Hindlimb muscle (tissue), 1 donor: Measurements from ENCODE around the gene SLC2A8. TPM values are rescaled to one million over a fixed set of nuclear protein-coding genes. Genes with fewer than 3 reads are reported as not detected.

Experiments
- DNase-seq: peaks from one replicate; pipeline ENCODE4 v3.0.0-alpha.2; 2013
- polyA plus RNA-seq: library from polyadenylated mRNA; unstranded; fragments of 120-200 nt; gene quantifications from one replicate; pipeline ENCODE4 v1.2.1, GENCODE V29; 2013; ENCODE audit not compliant: insufficient read length

Gene SLC2A8, protein sequence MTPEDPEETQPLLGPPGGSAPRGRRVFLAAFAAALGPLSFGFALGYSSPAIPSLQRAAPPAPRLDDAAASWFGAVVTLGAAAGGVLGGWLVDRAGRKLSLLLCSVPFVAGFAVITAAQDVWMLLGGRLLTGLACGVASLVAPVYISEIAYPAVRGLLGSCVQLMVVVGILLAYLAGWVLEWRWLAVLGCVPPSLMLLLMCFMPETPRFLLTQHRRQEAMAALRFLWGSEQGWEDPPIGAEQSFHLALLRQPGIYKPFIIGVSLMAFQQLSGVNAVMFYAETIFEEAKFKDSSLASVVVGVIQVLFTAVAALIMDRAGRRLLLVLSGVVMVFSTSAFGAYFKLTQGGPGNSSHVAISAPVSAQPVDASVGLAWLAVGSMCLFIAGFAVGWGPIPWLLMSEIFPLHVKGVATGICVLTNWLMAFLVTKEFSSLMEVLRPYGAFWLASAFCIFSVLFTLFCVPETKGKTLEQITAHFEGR
- polyA plus RNA-seq: 13.7 TPM

DNA sequence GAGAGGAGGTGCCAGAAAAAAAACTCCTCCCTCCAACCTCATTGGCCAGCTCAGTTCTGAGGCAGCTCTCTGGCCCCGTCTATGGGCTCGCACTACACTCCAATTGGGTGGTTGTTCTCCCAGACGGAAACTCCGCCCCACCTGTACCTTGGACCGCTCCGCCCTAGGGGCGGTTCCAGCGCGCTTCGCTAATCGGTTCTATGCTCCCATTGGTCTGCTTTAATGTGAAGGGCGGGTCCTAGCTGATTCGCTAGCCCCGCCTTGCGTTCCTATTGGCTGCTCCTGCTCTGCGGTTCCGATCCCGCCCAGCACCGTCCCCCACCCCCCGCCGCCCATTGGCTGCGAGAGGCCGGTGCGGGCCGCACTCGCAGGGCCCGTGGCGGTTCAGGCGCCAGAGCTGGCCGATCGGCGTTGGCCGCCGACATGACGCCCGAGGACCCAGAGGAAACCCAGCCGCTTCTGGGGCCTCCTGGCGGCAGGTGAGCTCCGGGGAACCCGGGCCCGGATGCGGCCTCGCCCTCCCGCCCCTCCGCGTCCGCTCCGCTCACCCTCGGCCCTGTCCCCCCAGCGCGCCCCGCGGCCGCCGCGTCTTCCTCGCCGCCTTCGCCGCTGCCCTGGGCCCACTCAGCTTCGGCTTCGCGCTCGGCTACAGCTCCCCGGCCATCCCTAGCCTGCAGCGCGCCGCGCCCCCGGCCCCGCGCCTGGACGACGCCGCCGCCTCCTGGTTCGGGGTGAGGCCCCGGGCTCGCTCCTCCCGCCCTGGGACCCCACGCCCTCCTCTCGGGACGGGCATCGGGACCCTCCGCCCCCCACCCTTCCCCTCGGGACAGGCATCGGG lies at the start of gene SLC2A8:
Gene SLC2A8 (plus strand): TSS at position 362 of the 838 bp plus-strand sequence. CDS start 62 bp downstream, at position 424.
- peak; percentile 99 for DNase-seq

DNA sequence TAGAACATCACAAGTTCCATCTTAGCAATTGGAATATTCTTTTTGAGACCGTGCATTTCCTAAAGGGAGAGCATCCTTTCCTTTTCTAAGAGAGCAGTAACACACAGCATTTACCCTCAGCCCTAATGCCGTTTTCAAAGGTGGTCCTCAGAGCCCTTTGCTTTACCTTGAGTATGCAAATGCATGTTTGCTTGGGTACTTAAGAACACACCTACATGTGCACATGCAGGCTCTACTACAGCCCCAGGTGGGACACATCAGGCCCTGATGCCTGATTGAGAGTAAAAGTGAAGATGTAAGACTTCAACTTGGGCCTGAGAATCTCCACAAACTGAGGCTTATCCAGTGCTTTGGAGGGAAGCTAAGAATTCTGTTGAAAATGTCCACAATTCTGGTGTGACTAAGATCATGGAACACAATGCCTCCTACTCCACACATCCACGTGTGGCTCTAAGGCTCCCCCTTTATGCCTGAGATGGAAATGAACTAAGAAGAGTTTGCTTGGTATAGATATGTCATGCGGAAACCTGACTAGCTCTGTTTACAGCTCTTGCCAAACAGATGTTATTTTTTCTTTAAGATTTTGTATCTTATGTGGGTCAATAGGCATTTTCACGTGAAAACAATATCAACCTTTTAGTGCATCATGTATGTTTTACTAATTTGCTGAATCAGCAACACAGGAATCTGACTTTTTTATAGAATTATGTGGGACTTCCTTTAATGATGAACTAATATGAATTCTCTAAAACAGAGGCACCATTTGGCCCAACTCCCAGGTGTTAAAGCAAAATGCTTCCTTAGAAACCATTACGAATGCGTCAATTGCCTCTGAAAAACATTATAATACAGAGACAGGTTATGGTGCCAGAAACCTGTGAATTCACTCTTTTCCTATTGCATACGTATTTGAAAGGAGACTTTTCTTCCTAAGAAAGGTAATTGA lies 48.9 kb upstream of the SLC2A8 start:
- no peak for DNase-seq

DNA sequence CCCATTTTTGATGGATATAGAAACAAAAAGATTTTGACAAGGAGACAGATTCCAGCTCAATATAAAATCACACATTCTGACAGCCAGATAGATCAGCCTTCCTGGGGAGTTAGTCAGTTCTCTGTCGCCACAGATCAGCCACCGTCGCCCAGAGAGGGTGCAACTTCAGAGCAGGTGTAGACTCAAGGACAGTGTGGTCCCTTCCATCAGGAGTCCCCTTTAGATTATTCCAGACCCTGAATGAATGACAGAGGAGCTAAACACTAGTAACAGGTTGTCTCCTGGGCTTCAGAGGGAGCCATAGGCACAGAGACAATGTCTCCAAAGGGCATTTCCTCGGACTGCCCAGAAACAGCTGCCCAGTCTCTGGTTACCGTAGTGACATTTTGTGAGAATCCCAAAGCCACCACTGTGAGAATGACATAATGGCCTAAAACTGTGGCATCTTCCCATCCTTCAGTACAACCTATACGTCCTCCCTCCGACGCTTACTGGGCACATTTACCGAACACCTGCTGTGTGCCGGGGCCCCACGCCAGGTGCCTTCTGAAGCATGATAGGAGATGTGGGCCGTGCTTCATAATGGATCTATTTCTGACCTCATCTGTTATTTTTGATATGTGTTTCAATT lies 47.4 kb upstream of the SLC2A8 start:
- DNase-seq: no peak

DNA sequence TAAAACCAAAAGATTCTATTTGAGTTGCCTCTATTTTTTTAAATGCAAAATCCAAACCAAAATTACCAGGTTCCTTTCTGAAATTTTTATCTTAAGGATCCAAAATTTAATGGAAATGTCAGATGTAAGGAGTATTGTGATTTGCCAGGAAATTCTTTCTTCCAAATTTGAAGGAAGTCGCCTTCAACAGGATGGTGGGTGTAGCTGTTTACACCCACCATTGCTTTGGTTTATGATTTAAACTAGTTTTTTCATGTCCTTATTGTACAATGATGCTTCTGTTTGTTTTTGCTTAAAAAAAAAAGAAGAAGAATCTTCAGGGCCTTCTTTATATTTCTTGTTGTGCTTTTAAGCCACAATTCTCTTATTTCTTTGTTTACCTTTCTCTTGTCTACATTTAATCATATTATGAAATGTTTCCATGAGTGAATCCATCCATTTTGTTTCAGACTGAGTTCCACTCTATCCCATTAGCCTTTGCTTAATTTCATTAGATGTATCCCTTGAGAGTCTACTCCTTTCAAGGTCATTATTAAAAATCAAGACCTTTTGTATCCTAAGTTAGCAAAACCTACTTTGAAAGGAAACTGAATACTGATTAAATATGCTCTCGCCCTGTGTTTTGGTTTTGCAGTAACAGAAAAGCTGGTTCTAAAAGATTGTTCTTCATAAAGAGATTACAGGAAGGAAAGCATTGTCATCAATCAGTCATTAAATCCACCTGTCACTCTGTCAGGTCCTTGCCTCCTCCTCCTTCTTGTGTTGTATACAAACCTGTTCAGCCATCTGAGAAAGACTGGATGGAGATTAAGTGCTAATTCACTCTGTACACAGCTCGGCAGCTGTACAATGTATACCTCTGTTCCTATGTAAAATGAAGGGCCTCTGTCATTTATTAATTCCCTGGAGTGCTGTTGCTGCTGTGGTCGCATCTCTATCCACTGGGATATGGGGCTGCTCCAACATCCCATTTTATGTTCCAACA lies 45.5 kb upstream of the SLC2A8 start:
- DNase-seq: no peak

DNA sequence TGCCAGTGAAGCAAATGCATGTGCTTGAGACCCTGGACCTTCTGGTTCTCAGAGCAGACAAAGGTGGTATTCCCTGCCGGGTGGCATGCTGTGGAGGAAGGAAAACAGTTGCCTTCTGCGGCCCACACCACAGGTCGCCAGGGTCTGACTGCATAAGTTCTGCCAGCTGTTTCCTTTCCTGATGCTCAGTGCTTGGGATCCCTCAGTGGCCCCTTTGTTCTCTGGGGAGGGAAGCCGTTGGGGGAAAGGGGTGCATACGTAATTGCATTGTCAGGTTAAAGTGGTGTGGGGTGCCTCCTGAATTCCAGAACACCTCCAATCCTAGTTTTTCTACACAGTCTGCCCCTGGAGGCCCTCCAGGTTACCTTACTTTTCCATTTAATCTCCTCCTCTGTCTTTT lies 43.1 kb upstream of the SLC2A8 start:
- no peak for DNase-seq

DNA sequence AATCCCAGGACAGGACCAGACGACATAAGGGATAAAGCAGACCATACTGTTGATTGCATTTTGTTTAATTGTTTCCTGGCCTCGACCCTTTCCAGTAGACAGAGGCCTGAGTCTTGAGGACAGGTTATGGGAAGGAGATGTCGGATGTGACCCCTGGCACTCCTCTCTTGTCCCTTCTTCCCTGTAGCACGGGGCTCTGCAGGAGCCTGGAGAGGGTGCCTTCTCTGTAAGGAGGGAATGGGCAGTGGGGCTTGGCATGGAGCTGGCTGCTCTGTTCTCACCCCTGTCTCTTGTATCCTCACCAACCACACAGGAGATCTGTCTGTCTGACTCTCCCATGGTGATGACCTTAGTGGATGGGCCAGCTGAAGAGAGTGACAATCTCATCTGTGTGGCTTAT lies 40.1 kb upstream of the SLC2A8 start:
- no peak for DNase-seq

DNA sequence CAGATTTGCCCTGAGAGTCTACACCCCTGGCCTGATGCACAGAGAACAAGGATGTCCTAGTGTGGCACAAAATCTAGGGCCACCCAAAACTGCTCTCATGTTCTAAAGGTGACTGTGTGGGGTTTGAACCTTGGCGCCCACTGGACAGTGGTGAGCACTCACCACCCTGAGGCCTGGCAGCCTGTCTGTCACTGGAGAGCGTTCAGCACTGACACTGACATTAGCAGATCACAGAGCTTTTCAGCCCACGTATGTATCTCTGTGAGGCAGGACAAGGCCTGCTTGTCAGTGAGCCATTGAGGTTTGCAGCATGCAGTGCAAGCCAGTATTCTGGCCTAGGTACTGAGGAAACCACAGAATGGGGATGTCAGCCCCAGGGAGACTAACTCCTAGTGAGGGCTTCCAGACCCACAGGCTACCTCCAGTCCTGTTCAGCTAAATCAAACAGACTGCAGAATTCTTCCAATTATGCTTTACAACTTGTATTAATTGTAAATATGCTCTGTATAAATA lies 38.9 kb upstream of the SLC2A8 start:
- DNase-seq: no peak

DNA sequence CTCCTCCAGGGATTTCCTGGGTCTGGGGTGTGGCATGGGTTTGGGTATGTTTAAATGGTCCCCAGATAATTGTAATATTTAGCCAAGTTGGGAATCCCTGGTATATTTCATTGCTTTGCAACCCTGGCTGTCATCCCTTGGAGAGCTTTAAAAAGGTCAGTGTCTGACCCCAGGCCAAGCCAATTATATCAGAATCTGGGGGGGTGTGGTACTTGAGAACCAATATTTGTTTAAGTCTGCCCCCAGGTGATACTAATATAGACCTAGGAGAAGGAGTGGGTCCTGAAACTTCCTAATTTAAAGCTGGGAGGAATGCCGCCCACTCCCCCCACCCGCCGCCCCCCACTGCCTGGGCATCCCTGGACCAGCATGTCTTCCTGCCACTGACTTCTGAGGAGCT lies 38.2 kb upstream of the SLC2A8 start:
- no peak for DNase-seq

DNA sequence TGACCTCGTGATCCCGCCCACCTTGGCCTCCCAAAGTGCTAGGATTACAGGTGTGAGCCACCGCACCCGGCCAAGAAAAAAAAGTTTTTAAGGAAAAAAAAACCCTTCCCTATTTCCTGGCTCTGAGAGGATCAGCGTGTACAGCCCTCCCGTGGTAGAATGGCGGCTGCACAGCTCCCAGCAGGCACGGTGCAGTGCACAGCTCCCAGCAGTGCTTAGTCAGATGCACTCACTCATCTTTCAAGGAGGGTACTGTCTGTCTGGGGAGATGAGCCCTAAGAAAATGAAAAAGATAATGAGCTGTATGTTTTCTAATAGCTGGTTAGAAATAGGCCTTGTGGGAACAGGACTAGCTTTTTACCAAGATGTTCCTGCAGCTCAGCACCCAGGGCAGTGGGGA lies 36.7 kb upstream of the SLC2A8 start:
- DNase-seq: no peak

DNA sequence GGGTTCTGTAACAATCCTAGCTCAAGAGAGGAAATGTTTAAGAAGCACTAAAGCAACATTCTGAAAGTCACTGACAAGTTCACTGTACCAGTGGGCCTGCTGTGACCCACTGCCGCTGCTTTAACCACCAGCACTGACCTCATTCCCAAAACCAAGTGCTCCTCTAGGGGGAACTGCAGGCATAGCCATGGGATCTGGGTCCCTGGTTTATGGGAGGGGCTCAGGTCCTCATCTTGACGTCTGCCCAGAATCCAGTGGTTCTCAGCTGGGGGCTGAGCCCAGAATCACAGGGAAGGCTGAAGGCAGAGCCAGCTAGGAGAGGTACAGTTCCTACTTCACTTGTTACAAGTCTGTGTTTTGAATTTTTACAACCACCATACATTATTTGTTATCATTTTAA lies 36.1 kb upstream of the SLC2A8 start:
- DNase-seq: no peak

DNA sequence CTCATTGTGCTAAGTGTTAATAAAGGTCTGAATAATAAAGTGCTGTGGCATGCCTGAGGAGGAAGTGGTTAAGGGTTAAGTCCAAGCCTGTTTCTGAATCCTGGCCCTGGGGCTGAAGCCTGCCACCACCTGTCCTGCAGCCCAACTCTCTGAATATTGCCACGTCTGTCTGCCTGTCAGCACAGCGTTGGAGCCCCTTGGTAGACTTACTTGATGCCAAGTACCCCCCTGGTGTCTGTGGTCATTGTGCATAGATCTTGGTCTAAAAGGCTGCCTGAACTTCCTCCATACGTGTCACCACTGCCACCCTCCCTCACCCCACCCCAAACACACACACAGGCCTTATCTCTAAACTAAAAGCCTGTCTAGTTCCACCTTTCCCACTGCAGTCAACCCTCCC lies 35.4 kb upstream of the SLC2A8 start:
- no peak for DNase-seq

DNA sequence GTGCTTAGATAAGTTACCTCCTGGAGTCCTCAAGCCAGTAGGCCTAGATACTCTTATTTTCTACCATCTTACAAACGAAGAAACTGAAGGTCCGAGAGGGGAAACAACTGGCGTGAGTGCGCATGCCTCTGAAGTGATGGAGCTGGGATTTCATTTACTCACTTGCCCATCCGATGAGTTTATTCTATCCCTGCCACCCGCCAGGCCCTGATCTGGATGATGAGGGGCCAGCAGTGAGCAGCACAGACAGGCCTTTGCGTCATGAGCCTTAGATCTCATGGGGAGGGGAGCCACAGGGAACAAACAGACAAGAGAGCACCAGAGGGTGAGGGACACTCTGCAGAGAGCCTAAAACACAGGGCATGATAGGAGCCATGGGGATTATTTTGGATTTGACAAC lies 34.1 kb upstream of the SLC2A8 start:
- no peak for DNase-seq

DNA sequence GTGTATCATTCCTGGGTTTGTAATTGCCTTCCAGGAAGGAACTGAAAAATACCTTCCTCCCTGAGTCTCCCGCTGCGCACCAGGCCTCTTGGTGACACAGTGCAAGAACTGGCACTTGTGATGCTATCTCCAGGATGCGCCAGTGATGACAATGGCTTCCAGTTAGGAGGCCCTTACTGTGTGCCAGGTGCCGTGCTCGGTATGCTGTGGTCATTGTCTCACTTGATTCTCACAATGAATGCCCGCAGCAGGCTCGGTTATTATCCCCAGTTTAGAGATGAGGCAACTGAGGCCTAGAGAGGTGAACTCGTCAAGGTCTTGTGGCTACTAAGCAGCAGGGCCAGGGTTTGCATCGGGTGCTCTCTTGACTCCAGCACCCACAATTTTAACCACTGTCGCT lies 31.5 kb upstream of the SLC2A8 start:
- DNase-seq: no peak

DNA sequence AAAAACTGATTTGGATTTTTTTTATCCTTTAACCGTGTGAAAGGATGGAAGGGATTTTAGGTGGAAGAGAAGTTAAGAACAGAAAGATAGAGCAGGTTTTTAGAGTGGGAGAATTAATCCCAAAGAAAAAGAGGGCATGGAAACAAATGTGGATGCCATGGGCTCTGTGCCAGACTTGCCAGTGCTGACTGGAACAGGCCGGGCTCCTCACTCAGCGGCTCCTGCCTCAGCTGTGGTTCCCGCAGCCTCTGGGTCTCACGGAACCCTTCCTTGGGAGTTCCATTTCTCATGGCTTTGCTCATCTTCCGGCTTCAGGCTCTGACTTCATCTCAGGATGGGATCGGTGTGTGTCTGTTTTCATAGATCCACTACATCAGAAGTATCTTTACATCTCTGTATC lies 30.4 kb upstream of the SLC2A8 start:
- no peak for DNase-seq

DNA sequence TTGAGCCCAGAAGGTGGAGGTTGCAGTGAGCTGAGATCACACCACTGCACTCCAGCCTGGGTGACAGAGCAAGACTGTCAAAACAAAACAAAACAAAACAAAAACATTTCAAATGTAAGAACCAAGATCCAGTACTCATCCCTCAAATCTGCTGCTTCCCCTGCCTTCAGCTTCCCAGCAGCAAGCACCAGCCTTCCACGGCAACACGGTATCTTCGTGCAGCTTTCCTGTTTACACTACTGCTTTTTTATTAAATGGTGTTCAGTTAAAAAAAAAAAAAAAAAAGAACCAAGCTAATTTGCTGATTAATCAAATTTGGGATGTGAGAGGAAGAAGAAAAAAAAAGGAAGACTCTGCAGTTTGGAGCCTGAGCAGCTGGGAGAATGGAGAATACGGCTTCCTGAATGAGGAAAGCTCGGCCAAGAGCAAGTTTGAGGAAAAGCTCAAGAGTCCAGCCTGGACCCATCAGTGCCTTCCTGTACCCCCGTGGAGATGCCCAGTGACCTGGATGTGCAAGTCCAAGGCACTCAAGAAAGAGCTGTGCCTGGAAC lies 28.0 kb upstream of the SLC2A8 start:
- no peak for DNase-seq

DNA sequence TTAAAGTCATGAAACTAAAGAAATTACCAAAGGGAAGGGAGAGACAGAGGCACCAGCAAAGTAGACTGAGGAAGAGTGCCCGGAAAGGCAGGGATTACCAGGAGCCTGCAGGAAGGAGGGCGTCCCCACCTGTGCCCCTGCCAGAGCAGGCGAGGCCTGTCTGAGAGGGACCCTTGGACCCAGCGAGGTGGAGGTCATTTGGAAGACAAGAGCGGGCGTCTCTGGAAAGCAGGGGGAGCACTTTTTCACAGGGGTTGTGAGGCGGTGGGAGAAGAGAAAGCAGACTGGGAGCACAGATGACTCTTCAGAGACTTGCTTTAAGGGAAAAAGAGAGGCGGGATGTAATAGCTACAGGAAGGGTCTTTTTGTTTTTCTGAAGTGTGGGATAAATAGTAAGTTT lies 27.5 kb upstream of the SLC2A8 start:
- no peak for DNase-seq

DNA sequence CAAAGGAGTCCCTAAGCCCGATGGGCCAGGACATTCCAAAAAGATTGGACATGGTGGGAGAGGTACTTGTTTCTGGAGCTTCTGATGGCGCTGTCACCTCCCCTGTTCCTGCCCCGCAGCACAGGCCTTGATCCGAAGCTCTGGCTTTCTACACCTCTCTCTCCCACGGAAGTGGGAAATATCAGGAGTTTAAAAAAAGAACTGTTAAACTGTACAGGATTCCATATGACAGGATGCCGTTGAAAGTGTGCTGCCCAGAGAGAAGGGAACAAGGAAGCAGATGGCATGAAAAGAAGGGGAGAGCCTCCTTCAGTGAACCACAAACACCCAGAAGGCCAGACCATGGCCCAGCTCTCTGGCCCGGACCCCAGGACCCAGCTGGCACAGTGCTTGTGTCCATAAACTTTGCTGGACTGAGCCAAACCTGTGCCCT lies 26.8 kb upstream of the SLC2A8 start:
- no peak for DNase-seq

DNA sequence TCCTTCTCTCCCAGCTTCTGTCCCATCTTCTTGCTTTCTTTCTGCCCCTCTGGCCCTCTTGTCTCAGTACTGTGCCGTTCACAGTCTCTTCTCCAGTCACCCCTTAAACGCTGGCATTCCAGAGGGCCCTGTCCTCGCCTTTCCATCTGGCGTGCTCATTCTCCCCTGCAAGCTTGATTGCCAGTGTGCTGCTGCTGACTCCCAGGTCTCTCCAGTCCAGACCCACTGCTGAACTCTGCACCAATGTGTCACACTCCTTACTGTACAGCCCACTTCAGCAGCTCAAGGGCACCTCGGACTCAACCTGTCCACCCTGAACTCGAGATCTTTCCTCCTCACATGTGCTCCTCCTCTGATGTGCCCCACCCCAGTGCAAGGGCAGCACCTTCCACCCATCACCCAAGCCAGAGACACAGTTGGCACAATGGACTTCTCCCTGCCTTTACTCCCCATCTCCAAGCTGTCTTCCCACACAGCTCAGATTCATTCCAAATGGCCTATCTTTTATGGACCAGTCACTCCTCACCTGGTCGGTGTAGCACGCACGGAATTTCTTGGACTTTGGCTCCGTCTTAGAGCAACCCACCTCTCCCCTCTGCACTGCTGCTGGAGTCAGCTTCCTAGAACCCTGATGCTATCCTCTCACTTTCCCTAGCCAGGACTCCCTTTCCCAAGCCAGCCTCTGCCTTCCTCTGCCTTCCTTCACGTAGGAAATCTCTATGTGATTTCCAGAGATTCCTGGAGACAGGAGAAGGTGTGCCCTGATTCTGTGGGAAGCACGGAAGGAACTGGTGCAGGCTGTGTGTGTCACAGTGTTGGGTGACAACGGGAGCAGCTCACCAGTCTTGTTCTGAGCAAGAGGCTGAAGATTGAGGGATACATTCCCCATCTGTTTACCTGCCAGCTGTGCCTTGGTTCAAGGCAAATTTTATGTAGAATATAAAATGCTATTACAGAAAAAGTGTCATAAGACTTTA lies 26.0 kb upstream of the SLC2A8 start:
- no peak for DNase-seq

DNA sequence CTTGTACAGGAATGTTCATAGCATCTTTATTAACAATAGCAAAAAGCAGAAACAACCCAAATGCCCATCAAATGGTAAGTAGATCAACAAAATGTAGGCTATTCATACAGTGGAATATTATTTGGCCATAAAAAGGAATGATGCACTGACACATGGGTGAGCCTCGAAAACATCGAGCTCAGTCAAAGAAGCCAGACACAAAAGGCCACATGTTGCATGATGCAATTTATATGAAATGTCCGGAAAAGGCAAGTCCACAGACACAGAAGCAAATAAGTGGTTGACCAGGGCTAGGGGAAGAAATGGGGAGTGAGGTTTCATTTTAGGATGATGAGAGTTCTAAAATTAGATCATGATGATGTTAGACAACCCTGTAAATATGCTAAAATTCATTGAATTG lies 16.5 kb upstream of the SLC2A8 start:
- DNase-seq: no peak
